GDM1 (cell line): Measurements from ENCODE around the gene SPDEF.

Experiments used
- DNase-seq: peaks from one replicate; lab custom pipeline; 2025; lab: John Stamatoyannopoulos, UW

SPDEF gene

GRCh38 chr6:34563513-34563870, 7.4 kb upstream of the SPDEF start:
- DNase-seq = no peak

GRCh38 chr6:34562861-34563512, 6.9 kb upstream of the SPDEF start:
- DNase-seq = no peak

- no peak for DNase-seq
These were observed 6.2 kb upstream of the SPDEF start for GRCh38 chr6:34562350-34562749.

GRCh38 chr6:34561227-34561530, 5.0 kb upstream of the SPDEF start:
- DNase-seq = no peak

- no peak for DNase-seq
These were observed 4.5 kb upstream of the SPDEF start for GRCh38 chr6:34560366-34561226.

- no peak for DNase-seq
These were observed 3.7 kb upstream of the SPDEF start for GRCh38 chr6:34559651-34560365.

GRCh38 chr6:34558172-34558714, 2.1 kb upstream of the SPDEF start:
- DNase-seq = no peak

- DNase-seq = no peak
These were observed 1.1 kb upstream of the SPDEF start for GRCh38 chr6:34557228-34557627.

- DNase-seq = no peak
These were observed 364 bp upstream of the SPDEF start for GRCh38 chr6:34556493-34556892.

- DNase-seq = no peak
These were observed 801 bp downstream of the SPDEF start for GRCh38 chr6:34555328-34555727.

- no peak for DNase-seq
These were observed 1.2 kb downstream of the SPDEF start for GRCh38 chr6:34555007-34555322.

GRCh38 chr6:34554291-34555006, 1.7 kb downstream of the SPDEF start:
- no peak for DNase-seq

GRCh38 chr6:34553750-34554149, 2.4 kb downstream of the SPDEF start:
- no peak for DNase-seq

GRCh38 chr6:34553146-34553545, 3.0 kb downstream of the SPDEF start:
- no peak for DNase-seq

GRCh38 chr6:34552620-34553019, 3.5 kb downstream of the SPDEF start:
- no peak for DNase-seq

GRCh38 chr6:34551720-34552119, 4.4 kb downstream of the SPDEF start:
- no peak for DNase-seq

GRCh38 chr6:34549804-34550202, 6.3 kb downstream of the SPDEF start:
- DNase-seq = no peak

- no peak for DNase-seq
These were observed 6.9 kb downstream of the SPDEF start for GRCh38 chr6:34549026-34549803.

GRCh38 chr6:34547701-34548644, 8.2 kb downstream of the SPDEF start:
- DNase-seq = no peak

GRCh38 chr6:34546551-34547321, 9.4 kb downstream of the SPDEF start:
- no peak for DNase-seq
